ENCODE results near the gene NADK2.
"Not testable (repeated sequence)": the region's sequence is repeated elsewhere in the genome, so short reads cannot be mapped to it uniquely, and the experiment has no call there.

- TF ChIP-seq CTCF (IDR thresholded peaks at IDR 0.05; ENCODE audit: low read depth, low read length, poor library complexity, severe bottlenecking); EZH2phosphoT487 (IDR thresholded peaks at IDR 0.05; ENCODE audit: borderline replicate concordance, low read length): not testable (repeated sequence)
Measured at GRCh38 chr5:36184408-36184807, 57.3 kb downstream of the NADK2 start.
